GM21529 (cell line): ENCODE measurements around the gene ODR4.
"Not testable (repeated sequence)": the region's sequence is repeated elsewhere in the genome, so short reads cannot be mapped to it uniquely, and the experiment has no call there.

Experiments
- ATAC-seq: cut with Tn5 transposase; IDR thresholded peaks from one replicate; pipeline ENCODE4 v1.9.1; 2021; ENCODE audit not compliant: unreplicated experiment

The ODR4 gene

GRCh38 chr1:186375152-186375928, at the start of gene ODR4, which contains the start of gene TPR:
TSS of gene ODR4 (plus strand) at chr1:186375838. CDS start at chr1:186379786, 3,948 bp downstream.
TSS of gene TPR (minus strand) at chr1:186375253. CDS start at chr1:186375028, 225 bp downstream.
- peak; percentile 86 for ATAC-seq

GRCh38 chr1:186326009-186326408, 49.6 kb upstream of the ODR4 start:
- ATAC-seq, result no peak

GRCh38 chr1:186327331-186327730, 48.3 kb upstream of the ODR4 start:
- no peak for ATAC-seq

GRCh38 chr1:186330758-186331157, 44.9 kb upstream of the ODR4 start:
- ATAC-seq, result no peak

- no peak for ATAC-seq
Measured at GRCh38 chr1:186337554-186337953, 38.1 kb upstream of the ODR4 start.

- ATAC-seq, result no peak
Measured at GRCh38 chr1:186340772-186341171, 34.9 kb upstream of the ODR4 start.

GRCh38 chr1:186347837-186348691, 27.6 kb upstream of the ODR4 start:
- not testable (repeated sequence) for ATAC-seq

- ATAC-seq, result peak; percentile 32
Measured at GRCh38 chr1:186374303-186375151, 1.1 kb upstream of the ODR4 start.

- ATAC-seq, result no peak
Measured at GRCh38 chr1:186375929-186376319, 286 bp downstream of the ODR4 start.

GRCh38 chr1:186386725-186387383, 11.2 kb downstream of the ODR4 start:
- ATAC-seq, result no peak

- ATAC-seq, result no peak
Measured at GRCh38 chr1:186390925-186391324, 15.3 kb downstream of the ODR4 start.

GRCh38 chr1:186391841-186392240, 16.2 kb downstream of the ODR4 start:
- no peak for ATAC-seq

- not testable (repeated sequence) for ATAC-seq
Measured at GRCh38 chr1:186392711-186393110, 17.1 kb downstream of the ODR4 start.

GRCh38 chr1:186401446-186401845, 25.8 kb downstream of the ODR4 start:
- ATAC-seq, result not testable (repeated sequence)

- no peak for ATAC-seq
Measured at GRCh38 chr1:186403632-186404031, 28.0 kb downstream of the ODR4 start.

GRCh38 chr1:186404454-186405051, 28.9 kb downstream of the ODR4 start:
- peak; percentile 46 for ATAC-seq

- no peak for ATAC-seq
Measured at GRCh38 chr1:186409091-186409490, 33.5 kb downstream of the ODR4 start.

GRCh38 chr1:186413319-186413718, 37.7 kb downstream of the ODR4 start:
- no peak for ATAC-seq

- no peak for ATAC-seq
Measured at GRCh38 chr1:186418503-186418902, 42.9 kb downstream of the ODR4 start.

GRCh38 chr1:186420311-186420710, 44.7 kb downstream of the ODR4 start:
- no peak for ATAC-seq
